GM06990 (cell line): ENCODE measurements around the gene TTBK1.

ENCODE experiments used
- DNase-seq: peaks from one replicate; pipeline ENCODE4 v3.0.0-alpha.2; 2011; ENCODE audit not compliant: insufficient read length; ENCODE audit errors: extremely low read depth
- H3K27me3 ChIP-seq: replicated peaks from 2 replicates; pipeline ENCODE4 v1.6.0; 2011; ENCODE audit warnings: low read length; ENCODE audit not compliant: control insufficient read depth, insufficient read depth
- H3K36me3 ChIP-seq: 2 replicates; pipeline ENCODE4 v1.5.1; 2011; ENCODE audit warnings: low read length; ENCODE audit not compliant: control insufficient read depth, insufficient read depth
- H3K4me3 ChIP-seq: replicated peaks from 2 replicates; pipeline ENCODE4 v1.5.1; 2011; ENCODE audit warnings: low read depth, mild to moderate bottlenecking, control low read depth, low read length
- CTCF ChIP-seq: IDR thresholded peaks from 2 replicates; pipeline ENCODE4 v1.5.1; 2011; ENCODE audit warnings: low read length, control low read depth, mild to moderate bottlenecking, inconsistent platforms; ENCODE audit not compliant: insufficient read depth, poor library complexity, severe bottlenecking

Gene TTBK1

GRCh38 chr6:43219119-43219518 lies 24.2 kb upstream of the TTBK1 start:
- peaks cover 43% of the 10 kb centered on the region for H3K36me3 ChIP-seq
- no peak for DNase-seq
- no peaks in the 10 kb centered on the region for H3K27me3 ChIP-seq
- H3K4me3 ChIP-seq = no peak overlapping the region
- no peak for TF ChIP-seq CTCF

- Histone ChIP-seq H3K4me3 (no peak overlapping the region), H3K27me3 (no peaks in the 10 kb centered on the region), H3K36me3 (peaks cover 42% of the 10 kb centered on the region)
- no peak for DNase-seq
- no peak for TF ChIP-seq CTCF
These were observed 23.5 kb upstream of the TTBK1 start for GRCh38 chr6:43219814-43220213.

GRCh38 chr6:43220439-43220951 lies 22.8 kb upstream of the TTBK1 start:
- DNase-seq = no peak
- Histone ChIP-seq H3K4me3 (no peak overlapping the region), H3K27me3 (no peaks in the 10 kb centered on the region), H3K36me3 (peaks cover 39% of the 10 kb centered on the region)
- TF ChIP-seq CTCF = no peak

- H3K4me3 ChIP-seq = no peak overlapping the region
- H3K36me3 ChIP-seq = peaks cover 38% of the 10 kb centered on the region
- no peak for TF ChIP-seq CTCF
- no peak for DNase-seq
- H3K27me3 ChIP-seq = no peaks in the 10 kb centered on the region
These were observed 22.0 kb upstream of the TTBK1 start for GRCh38 chr6:43221046-43221972.

- TF ChIP-seq CTCF = no peak
- DNase-seq = no peak
- no peak overlapping the region for H3K4me3 ChIP-seq
- H3K27me3 ChIP-seq = no peaks in the 10 kb centered on the region
- peaks cover 33% of the 10 kb centered on the region for H3K36me3 ChIP-seq
These were observed 20.7 kb upstream of the TTBK1 start for GRCh38 chr6:43222418-43223059.
